SJSA1 (cell line): ENCODE results near the gene WDR1. TPM values are rescaled to one million over a fixed set of nuclear protein-coding genes. Genes with fewer than 3 reads are reported as not detected.

Experiments
- DNase-seq, 2 experiments: peaks; one replicate each; pipeline ENCODE4 v3.0.0-alpha.2; 2015 to 2020; ENCODE audit warnings: low spot score in 2 of 2, low read depth in 1 of 2
- H3K27ac ChIP-seq: fragments of 250-450 bp; sonication (Bioruptor Pico); 2 replicates; pipeline ENCODE4 v1.5.1; 2020; ENCODE audit warnings: mild to moderate bottlenecking, moderate library complexity
- H3K27me3 ChIP-seq: fragments of 250-450 bp; sonication (Bioruptor Pico); replicated peaks from 2 replicates; pipeline ENCODE4 v1.5.1; 2020; ENCODE audit warnings: mild to moderate bottlenecking, moderate library complexity
- H3K36me3 ChIP-seq: fragments of 250-450 bp; sonication (Bioruptor Pico); 2 replicates; pipeline ENCODE4 v1.5.1; 2020; ENCODE audit warnings: mild to moderate bottlenecking
- H3K4me1 ChIP-seq: fragments of 250-450 bp; sonication (Bioruptor Pico); replicated peaks from 2 replicates; pipeline ENCODE4 v1.6.1; 2021; ENCODE audit warnings: mild to moderate bottlenecking
- H3K4me3 ChIP-seq: fragments of 250-450 bp; sonication (Bioruptor Pico); 2 replicates; pipeline ENCODE4 v1.5.1; 2020; ENCODE audit warnings: mild to moderate bottlenecking
- H3K9me3 ChIP-seq: fragments of 250-450 bp; sonication (Bioruptor Pico); replicated peaks from 2 replicates; pipeline ENCODE4 v1.5.1; 2020; ENCODE audit warnings: mild to moderate bottlenecking
- total RNA-seq: library from RNA; depleted of rRNA; stranded (reverse); fragments of >200 nt; shearing (Covaris generic); gene quantifications from 2 replicates; pipeline ENCODE4 v1.2.3, GENCODE V29; 2014

The WDR1 gene
- total RNA-seq, 1 experiment from 2014 or later = 301 TPM

DNA sequence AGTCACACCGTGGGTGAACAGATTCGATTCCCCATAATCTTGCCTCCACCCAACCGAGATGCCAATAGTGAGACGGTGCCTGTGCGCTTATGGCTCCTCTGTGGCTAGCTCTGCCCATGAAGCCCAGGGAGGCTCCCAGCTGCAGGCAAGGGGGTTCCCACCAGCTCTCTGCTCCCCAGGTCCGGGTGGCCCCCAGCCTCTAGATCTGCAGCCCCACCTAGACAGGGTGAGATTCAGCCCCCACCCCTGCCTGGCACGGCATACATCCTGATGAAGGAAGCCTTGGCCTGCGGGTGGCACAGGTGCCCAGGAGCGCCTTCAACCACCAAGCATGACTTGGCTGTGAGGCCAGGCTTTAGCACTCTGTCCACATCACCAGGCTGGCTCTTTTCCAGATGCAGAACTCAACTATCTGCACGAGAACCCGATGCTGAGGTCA, 40.6 kb downstream of the WDR1 start:
- no peaks in the 10 kb centered on the region for H3K27me3 ChIP-seq
- no peak overlapping the region for H3K4me3 ChIP-seq
- no peaks in the 10 kb centered on the region for H3K4me1 ChIP-seq
- no peaks in the 10 kb centered on the region for H3K9me3 ChIP-seq
- H3K36me3 ChIP-seq = peaks cover 76% of the 10 kb centered on the region
- no peak for DNase-seq
- no peak overlapping the region for H3K27ac ChIP-seq

DNA sequence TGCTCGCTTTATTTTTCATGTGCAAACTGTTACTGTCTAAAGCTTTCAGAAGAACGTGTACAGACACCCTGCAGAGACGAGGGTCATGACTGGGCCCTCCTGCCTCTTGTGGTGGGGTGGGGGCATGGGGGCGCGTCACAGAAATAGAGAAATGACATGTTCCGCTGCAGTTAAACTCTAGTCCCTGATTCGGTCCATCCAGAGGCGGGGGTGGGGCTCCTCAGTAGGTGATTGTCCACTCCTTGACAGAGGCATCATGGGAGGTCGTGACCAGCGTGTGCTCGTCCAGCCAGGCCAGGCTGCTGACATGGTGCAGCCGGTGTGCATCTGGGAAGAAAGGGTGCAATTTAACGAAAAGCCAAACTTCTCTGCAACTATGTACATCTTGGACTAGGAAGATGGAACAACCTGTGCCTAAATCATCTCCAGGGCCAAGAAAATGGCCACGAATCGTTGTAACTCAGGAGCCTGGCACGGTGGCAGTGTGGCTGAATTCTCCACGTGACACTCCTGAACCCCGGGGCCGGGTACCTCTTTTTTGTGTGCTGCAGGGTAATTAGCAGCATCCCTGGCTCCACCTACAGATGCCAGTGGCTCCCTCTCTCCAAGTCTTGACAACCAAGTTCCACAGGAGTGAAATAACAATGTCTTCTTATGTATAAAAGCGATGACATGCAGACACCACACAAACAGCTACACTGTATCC, 41.3 kb downstream of the WDR1 start:
- peaks cover 70% of the 10 kb centered on the region for H3K36me3 ChIP-seq
- H3K27ac ChIP-seq = no peak overlapping the region

DNA sequence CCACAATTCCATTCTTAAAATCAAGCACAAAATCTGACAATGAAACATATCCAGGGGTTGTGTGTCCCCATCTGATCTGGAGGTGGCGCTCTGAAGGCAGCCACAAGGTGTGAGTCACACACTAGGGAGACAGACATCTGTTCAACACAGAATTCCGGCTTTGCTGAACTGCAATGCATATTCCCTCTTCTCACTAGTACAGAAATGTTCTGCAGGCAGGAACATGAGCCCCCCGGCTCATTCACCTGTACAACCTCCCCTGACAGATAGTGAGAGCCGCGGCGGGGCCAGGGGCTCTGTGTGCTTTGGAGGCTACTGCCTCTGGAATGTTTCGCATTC, 41.9 kb downstream of the WDR1 start:
- Histone ChIP-seq H3K27me3 (no peaks in the 10 kb centered on the region), H3K4me1 (no peaks in the 10 kb centered on the region), H3K9me3 (no peaks in the 10 kb centered on the region), H3K27ac (no peak overlapping the region), H3K36me3 (peaks cover 64% of the 10 kb centered on the region), H3K4me3 (no peak overlapping the region)
- peak in 1 of 2 experiments; percentile 38 for DNase-seq

More for the DNA sequence above, 41.3 kb downstream of the WDR1 start:
- no peaks in the 10 kb centered on the region for H3K27me3 ChIP-seq
- H3K4me1 ChIP-seq = no peaks in the 10 kb centered on the region
- no peaks in the 10 kb centered on the region for H3K9me3 ChIP-seq
- no peak for DNase-seq
- H3K4me3 ChIP-seq = no peak overlapping the region

DNA sequence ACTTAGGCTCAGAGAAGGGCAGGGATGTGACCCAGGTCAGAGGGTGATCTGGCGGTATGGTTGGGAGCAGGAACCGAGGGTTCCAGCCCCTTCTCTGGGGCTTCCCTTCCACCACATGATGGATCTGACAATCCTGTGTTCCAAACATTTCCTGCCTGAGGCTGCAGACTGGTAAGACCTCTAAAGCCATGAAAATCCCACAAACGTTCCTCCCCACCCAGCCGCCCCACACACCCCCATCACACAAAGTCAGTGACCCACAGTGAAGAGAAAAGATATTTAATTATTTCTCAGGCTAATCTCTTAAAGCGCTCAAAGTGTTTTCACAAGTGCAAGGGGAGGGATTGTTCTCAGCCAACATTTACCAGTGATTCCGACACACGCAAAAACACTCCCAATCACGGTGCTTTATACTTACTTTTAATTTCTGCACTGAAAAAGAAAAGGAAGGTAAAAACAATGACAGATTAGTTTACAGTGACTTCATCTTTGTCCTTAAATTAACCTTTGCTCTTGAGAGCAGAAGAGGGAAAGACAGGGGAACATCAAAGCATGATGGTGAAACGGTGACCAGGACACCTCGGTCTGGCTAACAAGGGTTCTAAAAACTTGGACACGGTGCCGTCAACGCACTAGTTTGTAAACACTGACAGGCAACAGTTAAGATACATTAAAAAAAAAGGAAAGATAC, 42.4 kb downstream of the WDR1 start:
- DNase-seq = no peak
- Histone ChIP-seq H3K4me1 (no peaks in the 10 kb centered on the region), H3K4me3 (no peak overlapping the region), H3K9me3 (no peaks in the 10 kb centered on the region), H3K27ac (no peak overlapping the region), H3K27me3 (no peaks in the 10 kb centered on the region), H3K36me3 (peaks cover 59% of the 10 kb centered on the region)

DNA sequence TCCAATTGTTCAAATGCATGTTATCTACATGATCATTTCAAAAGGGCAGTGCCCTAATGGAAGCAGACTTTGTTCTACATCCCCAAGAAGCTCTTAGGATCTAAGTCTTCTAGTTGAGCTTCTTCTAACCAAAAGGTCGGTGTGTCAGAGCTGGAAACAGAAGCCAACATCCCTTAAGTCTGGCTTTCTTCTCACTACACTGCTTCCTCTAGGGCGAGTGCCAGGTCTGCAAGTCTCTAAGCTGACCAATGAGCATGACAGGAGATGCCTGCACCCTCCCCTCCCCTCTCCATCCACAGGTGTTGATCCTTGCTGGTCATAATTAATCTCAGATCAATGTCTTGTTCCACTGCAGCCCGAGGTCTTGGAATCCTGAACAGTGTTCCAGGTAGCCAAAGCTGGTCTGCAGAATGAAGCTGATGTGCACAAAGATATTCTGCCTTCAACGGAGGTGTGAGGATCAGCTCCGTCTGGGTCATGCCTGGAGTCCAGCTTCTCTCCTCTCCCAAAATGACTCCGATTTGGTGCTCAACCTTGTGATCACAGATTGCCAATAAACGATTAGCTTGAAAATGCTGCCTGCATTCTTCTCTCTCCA, 44.1 kb downstream of the WDR1 start:
- H3K9me3 ChIP-seq = no peaks in the 10 kb centered on the region
- no peaks in the 10 kb centered on the region for H3K4me1 ChIP-seq
- H3K27ac ChIP-seq = no peak overlapping the region
- DNase-seq = no peak
- no peak overlapping the region for H3K4me3 ChIP-seq
- no peaks in the 10 kb centered on the region for H3K27me3 ChIP-seq
- H3K36me3 ChIP-seq = peaks cover 44% of the 10 kb centered on the region

DNA sequence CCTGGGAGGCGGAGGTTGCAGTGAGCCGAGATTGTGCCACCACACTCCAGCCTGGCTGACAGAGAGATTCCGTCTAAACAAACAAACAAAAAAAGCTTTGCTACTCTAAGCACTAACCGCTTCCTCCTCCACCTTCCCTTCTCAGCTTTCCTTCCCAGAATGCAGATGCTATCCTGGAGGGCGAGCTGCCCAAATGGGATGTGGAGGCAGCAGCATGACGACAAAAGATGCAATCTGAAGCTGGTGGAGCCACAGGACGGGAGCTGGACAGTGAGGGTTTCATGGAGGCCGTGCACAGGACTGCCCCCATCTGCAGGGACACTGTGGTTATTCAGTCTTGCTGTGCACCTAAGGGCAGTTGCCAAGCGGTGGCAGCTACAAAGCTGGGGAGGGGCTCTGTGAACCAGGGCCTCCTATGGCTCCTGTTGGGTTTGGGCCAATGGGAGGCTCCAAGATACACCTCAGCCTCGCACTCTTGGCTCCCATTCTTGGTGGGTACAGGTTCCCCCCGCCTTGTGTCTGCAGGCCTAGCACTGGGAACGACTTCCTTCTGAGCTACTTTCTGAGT, 47.4 kb downstream of the WDR1 start:
- H3K4me1 ChIP-seq = no peaks in the 10 kb centered on the region
- no peaks in the 10 kb centered on the region for H3K27me3 ChIP-seq
- H3K36me3 ChIP-seq = peaks cover 11% of the 10 kb centered on the region
- no peak overlapping the region for H3K4me3 ChIP-seq
- no peaks in the 10 kb centered on the region for H3K9me3 ChIP-seq
- no peak overlapping the region for H3K27ac ChIP-seq
- DNase-seq = no peak

DNA sequence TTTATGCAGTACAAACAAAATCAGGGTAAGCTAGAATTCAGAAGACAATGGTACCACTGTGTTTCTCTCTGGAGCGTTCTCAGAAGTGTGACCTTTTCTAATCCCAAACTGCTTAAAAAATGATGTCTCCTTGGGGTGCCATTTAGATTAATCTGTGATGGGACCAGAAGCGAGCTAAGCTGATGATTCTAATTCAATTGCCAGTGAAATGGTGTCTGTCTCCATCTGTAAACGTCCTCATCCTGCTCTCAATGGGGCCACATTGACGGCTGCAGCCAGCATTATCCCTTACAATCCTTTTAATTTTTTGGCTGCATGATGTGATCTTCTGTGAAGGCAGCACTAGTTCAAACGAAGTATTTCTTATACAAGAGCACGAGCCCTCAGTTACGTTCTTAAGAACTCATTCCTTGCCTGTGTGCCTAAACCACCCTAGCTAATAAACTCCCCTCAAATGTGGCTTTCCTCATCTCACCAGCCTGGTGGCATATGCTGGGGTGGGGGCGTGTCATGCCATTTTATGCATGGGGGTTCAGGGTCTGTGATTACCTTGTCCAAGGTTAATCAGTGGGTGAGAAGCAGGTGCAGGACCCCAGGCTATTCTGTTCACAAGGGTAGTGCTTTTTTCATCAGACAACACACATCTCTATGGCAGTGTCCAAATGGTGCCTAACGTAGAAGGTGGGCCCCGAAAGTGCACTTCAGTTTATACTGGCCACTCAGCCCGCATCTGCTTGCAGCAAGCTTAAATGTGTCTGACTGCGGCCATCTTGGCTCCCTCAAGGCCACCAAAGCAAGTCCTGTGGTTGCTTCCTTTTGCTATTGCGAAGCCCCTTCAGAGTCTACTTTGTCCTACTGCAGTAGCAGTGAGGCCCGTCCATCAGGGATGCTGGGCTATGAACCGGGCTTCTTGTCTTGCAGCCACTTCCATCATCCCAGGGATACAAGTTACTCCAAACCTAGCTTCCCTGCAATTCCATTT, 49.6 kb downstream of the WDR1 start:
- no peak overlapping the region for H3K4me3 ChIP-seq
- no peaks in the 10 kb centered on the region for H3K36me3 ChIP-seq
- no peaks in the 10 kb centered on the region for H3K4me1 ChIP-seq
- H3K9me3 ChIP-seq = no peaks in the 10 kb centered on the region
- no peak for DNase-seq
- no peak overlapping the region for H3K27ac ChIP-seq
- H3K27me3 ChIP-seq = no peaks in the 10 kb centered on the region

DNA sequence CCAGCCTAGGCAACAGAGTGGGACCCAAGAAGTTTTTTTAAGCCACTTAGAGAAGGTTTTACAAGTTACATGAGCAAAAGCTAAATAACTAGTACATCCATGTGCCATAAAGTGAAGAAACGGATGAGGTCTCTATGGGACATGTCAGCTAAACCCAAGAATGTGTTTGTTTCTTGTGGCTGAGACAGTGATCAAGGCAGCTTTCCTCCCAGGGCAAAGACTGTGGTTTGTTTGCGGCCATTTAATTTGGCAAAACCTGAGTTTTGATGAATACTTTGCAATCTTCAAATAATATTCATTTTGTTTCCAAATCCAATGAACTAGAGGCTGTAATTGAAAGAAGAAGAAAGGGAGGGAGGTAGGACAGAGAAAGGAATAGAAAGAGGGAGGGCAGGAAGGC, 50.4 kb downstream of the WDR1 start:
- no peaks in the 10 kb centered on the region for H3K9me3 ChIP-seq
- no peak for DNase-seq
- H3K4me3 ChIP-seq = no peak overlapping the region

DNA sequence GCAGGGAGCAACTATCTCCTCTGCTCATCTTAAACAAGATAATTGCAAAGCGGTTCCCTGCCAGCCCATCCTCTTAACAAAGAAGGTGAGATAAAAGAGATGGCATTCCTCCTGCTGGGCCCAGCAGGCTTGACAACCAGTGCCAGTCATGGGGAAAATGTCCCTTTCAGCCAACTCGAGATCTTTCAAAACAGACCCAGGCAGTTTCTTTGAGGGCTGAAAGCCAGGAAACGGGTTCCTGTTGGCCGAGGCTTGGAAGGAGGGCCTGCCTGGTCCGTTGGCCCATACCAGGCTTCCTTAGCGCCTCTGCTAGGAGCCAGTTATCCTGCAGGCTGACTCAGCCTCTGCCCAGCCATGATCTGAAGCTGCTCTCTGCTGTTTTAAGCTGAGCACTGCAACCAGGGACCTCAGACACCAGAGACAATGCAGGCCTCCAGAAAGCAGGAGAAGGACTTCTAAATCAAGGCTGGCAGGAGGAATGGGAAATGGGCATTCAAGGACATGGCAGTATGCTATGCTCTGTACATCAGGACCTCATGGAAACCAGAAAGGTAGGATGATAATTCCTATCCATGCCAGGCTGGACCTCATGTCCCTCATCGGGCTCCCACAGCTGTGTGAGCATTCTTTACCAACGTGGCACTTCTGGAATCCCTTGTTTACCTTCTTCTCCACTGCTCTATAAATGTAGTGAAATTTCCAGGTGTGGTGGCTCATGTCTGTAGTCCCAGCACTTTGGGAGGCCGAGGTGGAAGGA, 52.9 kb downstream of the WDR1 start:
- H3K27me3 ChIP-seq = no peaks in the 10 kb centered on the region
- H3K27ac ChIP-seq = no peak overlapping the region
- no peaks in the 10 kb centered on the region for H3K9me3 ChIP-seq
- no peaks in the 10 kb centered on the region for H3K36me3 ChIP-seq
- H3K4me3 ChIP-seq = no peak overlapping the region
- DNase-seq = no peak
- H3K4me1 ChIP-seq = no peaks in the 10 kb centered on the region

More for the DNA sequence above, 50.4 kb downstream of the WDR1 start:
- H3K36me3 ChIP-seq = no peaks in the 10 kb centered on the region
- H3K27me3 ChIP-seq = no peaks in the 10 kb centered on the region
- H3K27ac ChIP-seq = no peak overlapping the region
- no peaks in the 10 kb centered on the region for H3K4me1 ChIP-seq

DNA sequence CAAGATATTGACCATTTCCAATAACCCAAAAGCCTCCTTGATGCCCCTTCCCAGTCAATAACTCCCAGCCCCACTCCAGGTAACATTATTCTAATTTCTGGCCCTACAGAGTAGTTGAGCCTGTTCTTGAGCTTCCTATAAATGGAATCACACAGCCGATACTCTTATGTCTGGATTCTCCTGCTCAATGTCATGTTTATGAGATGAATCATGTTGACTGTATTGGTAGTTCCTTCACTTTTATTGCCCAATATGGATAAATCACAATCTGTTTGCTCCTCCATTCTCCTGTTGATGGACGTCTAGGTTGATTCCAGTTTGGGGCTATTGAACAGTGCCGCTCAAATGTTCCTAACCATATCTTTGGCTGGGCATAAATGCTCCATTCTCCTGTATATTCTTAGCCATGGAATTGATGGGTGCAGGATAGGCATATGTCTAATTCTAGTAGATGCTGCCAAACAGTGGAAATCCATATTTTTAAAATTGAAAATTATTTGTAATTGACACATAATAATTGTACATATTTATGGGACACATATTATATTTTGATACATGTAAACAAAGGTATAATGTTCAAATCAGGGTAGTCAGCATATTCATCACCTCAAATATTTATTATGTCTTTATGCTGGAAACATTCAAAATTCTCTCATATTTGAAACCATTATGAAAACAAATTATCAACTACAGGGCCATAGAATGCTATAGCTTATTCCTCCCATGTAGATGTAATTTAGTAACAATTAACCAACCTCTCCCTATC, 54.8 kb downstream of the WDR1 start:
- no peaks in the 10 kb centered on the region for H3K36me3 ChIP-seq
- H3K4me1 ChIP-seq = no peaks in the 10 kb centered on the region
- H3K27me3 ChIP-seq = no peaks in the 10 kb centered on the region
- DNase-seq = no peak
- H3K9me3 ChIP-seq = no peaks in the 10 kb centered on the region
- no peak overlapping the region for H3K27ac ChIP-seq
- H3K4me3 ChIP-seq = no peak overlapping the region

DNA sequence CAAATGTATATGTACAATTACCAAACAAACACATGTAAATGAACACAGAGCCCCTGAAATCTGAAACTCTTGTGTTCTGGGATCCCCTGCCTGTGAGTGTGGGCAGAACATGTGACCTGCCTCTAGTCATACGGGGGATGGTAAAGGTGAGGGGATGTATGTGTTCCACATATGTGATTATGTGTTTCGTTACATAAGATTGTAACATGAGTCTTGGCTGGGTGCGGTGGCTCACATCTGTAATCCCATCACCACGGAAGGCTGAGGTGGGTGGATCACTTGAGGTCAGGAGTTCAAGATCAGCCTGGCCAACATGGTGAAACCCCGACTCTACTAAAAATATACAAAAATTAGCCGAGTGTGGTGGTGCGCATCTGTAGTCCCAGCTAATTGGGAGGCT, 58.2 kb downstream of the WDR1 start:
- H3K27ac ChIP-seq = no peak overlapping the region
- no peak overlapping the region for H3K4me3 ChIP-seq
- H3K27me3 ChIP-seq = no peaks in the 10 kb centered on the region
- H3K4me1 ChIP-seq = no peaks in the 10 kb centered on the region
- DNase-seq = no peak
- H3K36me3 ChIP-seq = no peaks in the 10 kb centered on the region
- no peaks in the 10 kb centered on the region for H3K9me3 ChIP-seq

DNA sequence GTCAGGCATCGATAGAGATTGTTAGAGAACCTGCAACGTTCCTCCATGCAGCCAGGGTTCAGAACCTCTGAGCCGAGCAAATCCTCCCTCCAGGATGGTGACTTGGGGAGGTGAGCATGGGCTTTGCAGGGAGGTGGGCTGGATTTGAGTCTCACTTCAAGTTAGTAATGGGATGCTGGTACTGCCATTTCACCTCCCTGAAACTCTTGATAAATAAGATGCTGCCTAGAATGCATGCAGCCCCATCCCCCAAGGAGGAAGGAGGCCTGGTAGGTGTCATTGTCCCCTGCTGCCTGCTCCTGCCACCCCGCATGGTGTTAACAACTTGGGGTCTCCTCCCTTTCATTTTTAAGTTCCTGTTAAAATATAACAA, 59.6 kb downstream of the WDR1 start:
- Histone ChIP-seq H3K27ac (no peak overlapping the region), H3K4me3 (no peak overlapping the region), H3K27me3 (no peaks in the 10 kb centered on the region), H3K36me3 (no peaks in the 10 kb centered on the region), H3K9me3 (no peaks in the 10 kb centered on the region), H3K4me1 (no peaks in the 10 kb centered on the region)
- no peak for DNase-seq
